ENCODE results near the gene CSTF1. TPM values are rescaled to one million over a fixed set of nuclear protein-coding genes. Genes with fewer than 3 reads are reported as not detected.

Gene CSTF1
- total and polyA plus RNA-seq, 3 donors from 2014 or later = 41.8 to 80.6 (median 53.3) TPM

GRCh38 chr20:56442389-56443365, 50.2 kb downstream of the CSTF1 start:
- no peak overlapping the region for H3K27ac ChIP-seq
- TF ChIP-seq CTCF (IDR thresholded peaks at IDR 0.05) (no peak), POLR2A (IDR thresholded peaks at IDR 0.05) (no peak)

GRCh38 chr20:56443654-56444540, 51.5 kb downstream of the CSTF1 start:
- DNase-seq = no peak
- intact Hi-C loops (cut with DNase I; ENCODE audit: low total_unique reads) = no loop called here
- TF ChIP-seq POLR2A (IDR thresholded peaks at IDR 0.05) (no peak), CTCF (IDR thresholded peaks at IDR 0.05) (no peak)
- no peaks in the 10 kb centered on the region for H3K9me3 ChIP-seq
- H3K27me3 ChIP-seq = no peaks in the 10 kb centered on the region
- H3K36me3 ChIP-seq (ENCODE audit: low read depth, missing control alignments) = no peaks in the 10 kb centered on the region
- no peak overlapping the region for H3K27ac ChIP-seq
- H3K4me1 ChIP-seq = no peaks in the 10 kb centered on the region
- no peak overlapping the region for H3K4me3 ChIP-seq
- 42 to 48% methylated on average over 26 to 27 of the region's 27 CpGs for WGBS, 2 donors

More at GRCh38 chr20:56442389-56443365, 50.2 kb downstream of the CSTF1 start:
- Histone ChIP-seq H3K4me3 (no peak overlapping the region), H3K27me3 (no peaks in the 10 kb centered on the region), H3K36me3 (ENCODE audit: low read depth, missing control alignments) (no peaks in the 10 kb centered on the region), H3K9me3 (no peaks in the 10 kb centered on the region), H3K4me1 (no peaks in the 10 kb centered on the region)
- DNase-seq = no peak
- WGBS, 2 donors = 87% methylated on average over 17 of the region's 17 CpGs
- intact Hi-C loops (cut with DNase I; ENCODE audit: low total_unique reads) = no loop called here

GRCh38 chr20:56445130-56445529, 52.7 kb downstream of the CSTF1 start:
- no peaks in the 10 kb centered on the region for H3K36me3 ChIP-seq (ENCODE audit: low read depth, missing control alignments)
- H3K27ac ChIP-seq = no peak overlapping the region
- no peaks in the 10 kb centered on the region for H3K27me3 ChIP-seq
- no peak for DNase-seq
- 89 to 95% methylated on average over 3 of the region's 3 CpGs for WGBS, 2 donors
- intact Hi-C loops (cut with DNase I; ENCODE audit: low total_unique reads) = no loop called here
- no peaks in the 10 kb centered on the region for H3K4me1 ChIP-seq
- no peaks in the 10 kb centered on the region for H3K9me3 ChIP-seq
- TF ChIP-seq POLR2A (IDR thresholded peaks at IDR 0.05) (no peak), CTCF (IDR thresholded peaks at IDR 0.05) (no peak)
- no peak overlapping the region for H3K4me3 ChIP-seq

- intact Hi-C loops (cut with DNase I; ENCODE audit: low total_unique reads) = no loop called here
- no peak overlapping the region for H3K27ac ChIP-seq
- no peaks in the 10 kb centered on the region for H3K9me3 ChIP-seq
- H3K27me3 ChIP-seq = no peaks in the 10 kb centered on the region
- no peak for TF ChIP-seq CTCF (IDR thresholded peaks at IDR 0.05)
- no peak overlapping the region for H3K4me3 ChIP-seq
- no peak for DNase-seq
- H3K36me3 ChIP-seq (ENCODE audit: low read depth, missing control alignments) = no peaks in the 10 kb centered on the region
- WGBS, 2 donors = 93 to 95% methylated on average over 16 of the region's 16 CpGs
- H3K4me1 ChIP-seq = no peaks in the 10 kb centered on the region
Measured at GRCh38 chr20:56445540-56445939, 53.1 kb downstream of the CSTF1 start.

Measured in testis (tissue), 3 donors.